ENCODE data around the gene SLC22A8. TPM values are rescaled to one million over a fixed set of nuclear protein-coding genes. Genes with fewer than 3 reads are reported as not detected.
"Not testable (repeated sequence)": the region's sequence is repeated elsewhere in the genome, so short reads cannot be mapped to it uniquely, and the experiment has no call there.

Gene SLC22A8
- total RNA-seq, 4 donors from 2014 or later: not detected

GRCh38 chr11:62948765-62949320, 66.8 kb downstream of the SLC22A8 start:
- no peak overlapping the region for H3K4me3 ChIP-seq
- DNase-seq: no peak

GRCh38 chr11:62945538-62945937, 70.1 kb downstream of the SLC22A8 start:
- H3K4me3 ChIP-seq, H3K27me3 ChIP-seq, DNase-seq, H3K27ac ChIP-seq, H3K9me3 ChIP-seq, H3K4me1 ChIP-seq, H3K36me3 ChIP-seq: not testable (repeated sequence)

More at GRCh38 chr11:62948765-62949320, 66.8 kb downstream of the SLC22A8 start:
- Histone ChIP-seq H3K36me3 (no peaks in the 10 kb centered on the region), H3K27ac (no peak overlapping the region), H3K27me3 (no peaks in the 10 kb centered on the region), H3K4me1 (no peaks in the 10 kb centered on the region), H3K9me3 (no peaks in the 10 kb centered on the region)
- TF ChIP-seq POLR2A (IDR thresholded peaks at IDR 0.05) (no peak), CTCF (IDR thresholded peaks at IDR 0.05) (no peak)

Other genes with a start within 250 kb of the SLC22A8 start
- 10 to 100 TPM; 15.6 to 29.6 (median 17.8) TPM for gene TAF6L, start 244.4 kb downstream of the SLC22A8 start, total RNA-seq
- 100 to 1,000 TPM in 1 of 4 donors, 10 to 100 TPM in 3; 28.9 to 112 (median 83.6) TPM for gene TMEM179B, start 228.4 kb downstream of the SLC22A8 start, total RNA-seq
- gene TMEM223, start 223.8 kb downstream of the SLC22A8 start, total RNA-seq: 10 to 100 TPM; 13.8 to 34.5 (median 19.8) TPM
- 100 to 1,000 TPM in 2 of 4 donors, 10 to 100 TPM in 2; 45.2 to 120 (median 102) TPM for gene NXF1, start 210.4 kb downstream of the SLC22A8 start, total RNA-seq
- gene STX5, start 183.8 kb downstream of the SLC22A8 start, total RNA-seq: 10 to 100 TPM; 27.1 to 56.1 (median 38.4) TPM
- gene TEX54, start 183.0 kb downstream of the SLC22A8 start, total RNA-seq: not detected
- 10 to 100 TPM; 17.7 to 78.4 (median 28.6) TPM for gene WDR74, start 176.3 kb downstream of the SLC22A8 start, total RNA-seq
- gene SLC3A2, start 134.9 kb downstream of the SLC22A8 start, total RNA-seq: 100 to 1,000 TPM in 3 of 4 donors, 10 to 100 TPM in 1; 64.4 to 253 (median 207) TPM
- gene CHRM1, start 94.5 kb downstream of the SLC22A8 start, total RNA-seq: under 1 TPM in 2 of 4 donors, not detected in 2; 0.54 to 0.76 TPM
- gene SLC22A6, start 30.9 kb downstream of the SLC22A8 start, total RNA-seq: not detected
- gene SLC22A24, start 128.4 kb upstream of the SLC22A8 start, total RNA-seq: not detected
- not detected for gene SLC22A25, start 227.8 kb upstream of the SLC22A8 start, total RNA-seq